ENCODE results near the gene FLT4.
A peak's percentile ranks its signal among the peaks of the same experiment; 100 is the strongest.

FLT4 gene

DNA sequence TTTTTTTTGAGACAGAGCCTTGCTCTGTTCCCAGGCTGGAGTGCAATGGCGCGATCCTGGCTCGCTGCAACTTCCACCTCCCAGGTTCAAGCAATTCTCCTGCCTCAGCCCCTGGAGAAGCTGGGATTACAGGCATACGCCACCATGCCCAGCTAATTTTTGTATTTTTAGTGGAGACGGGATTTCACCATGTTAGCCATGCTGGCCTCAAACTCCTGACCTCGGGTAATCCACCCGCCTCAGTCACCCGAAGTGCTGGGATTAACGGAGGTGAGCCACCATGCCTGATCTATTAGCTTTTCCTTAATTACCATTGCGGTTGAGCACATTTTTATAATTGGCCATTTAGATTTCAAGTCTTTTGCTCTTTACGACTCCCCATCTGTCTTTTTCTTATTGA is 2.9 kb upstream of the FLT4 start:
- H3K27me3 ChIP-seq (ENCODE audit: control insufficient read depth, insufficient read depth, low read length), result peaks cover 11% of the 10 kb centered on the region; the same call in 1 of the 2 replicates
- no peak overlapping the region for H3K27ac ChIP-seq (ENCODE audit: low read length)
- no CpG with 5 or more reads among the region's 11 CpGs for WGBS (ENCODE audit: insufficient coverage, insufficient read length)
- no peaks in the 10 kb centered on the region for H3K36me3 ChIP-seq (ENCODE audit: control insufficient read depth, insufficient read depth, low read length)
- no peaks in the 10 kb centered on the region for H3K9me3 ChIP-seq (ENCODE audit: control insufficient read depth, insufficient read depth, low read length)
- H3K4me1 ChIP-seq (ENCODE audit: control insufficient read depth, insufficient read depth, low read length), result no peaks in the 10 kb centered on the region
- DNase-seq (ENCODE audit: low read depth, low spot score), result no peak
- no peak overlapping the region for H3K4me3 ChIP-seq (ENCODE audit: low read length)

DNA sequence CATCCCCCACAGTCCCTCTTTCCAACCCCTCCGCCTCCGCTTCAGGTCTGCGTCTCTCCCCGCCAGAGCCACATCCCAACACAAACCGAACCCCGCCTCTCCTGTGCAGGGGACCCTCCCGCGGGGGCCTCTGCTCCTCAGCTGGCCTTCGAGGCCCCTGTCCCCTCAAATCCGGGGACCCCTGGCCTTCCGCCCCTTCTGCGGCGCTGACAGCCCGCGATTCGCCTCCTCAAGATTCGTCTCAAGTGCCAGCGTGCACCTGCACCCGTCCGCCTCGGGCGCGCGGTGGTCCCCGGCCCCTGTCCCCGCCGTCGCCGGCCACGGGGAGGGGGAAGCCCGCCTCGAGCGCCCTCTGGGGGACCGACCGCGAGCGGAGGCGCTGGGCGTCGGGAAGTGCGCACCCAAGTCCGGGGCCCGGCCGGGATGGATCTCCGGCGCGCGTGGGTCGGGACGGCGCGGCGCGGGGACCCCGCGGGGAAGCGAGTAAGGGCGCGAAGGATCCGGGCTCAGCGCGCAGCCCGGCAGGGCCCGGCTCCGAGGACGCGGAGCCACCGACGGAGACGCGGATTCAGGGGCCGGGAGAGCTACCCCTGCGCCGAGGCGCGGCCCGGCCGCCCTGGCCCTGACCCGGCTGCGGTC is 623 bp downstream of the FLT4 start:
- Histone ChIP-seq H3K27me3 (ENCODE audit: control insufficient read depth, insufficient read depth, low read length) (peaks cover 11% of the 10 kb centered on the region; the same call in 1 of the 2 replicates), H3K9me3 (ENCODE audit: control insufficient read depth, insufficient read depth, low read length) (no peaks in the 10 kb centered on the region), H3K4me1 (ENCODE audit: control insufficient read depth, insufficient read depth, low read length) (no peaks in the 10 kb centered on the region), H3K27ac (ENCODE audit: low read length) (no peak overlapping the region), H3K4me3 (ENCODE audit: low read length) (peak overlapping the region; percentile 85; the same call in 1 of the 2 replicates), H3K36me3 (ENCODE audit: control insufficient read depth, insufficient read depth, low read length) (no peaks in the 10 kb centered on the region)
- no peak for DNase-seq (ENCODE audit: low read depth, low spot score)
- no CpG with 5 or more reads among the region's 80 CpGs for WGBS (ENCODE audit: insufficient coverage, insufficient read length)

DNA sequence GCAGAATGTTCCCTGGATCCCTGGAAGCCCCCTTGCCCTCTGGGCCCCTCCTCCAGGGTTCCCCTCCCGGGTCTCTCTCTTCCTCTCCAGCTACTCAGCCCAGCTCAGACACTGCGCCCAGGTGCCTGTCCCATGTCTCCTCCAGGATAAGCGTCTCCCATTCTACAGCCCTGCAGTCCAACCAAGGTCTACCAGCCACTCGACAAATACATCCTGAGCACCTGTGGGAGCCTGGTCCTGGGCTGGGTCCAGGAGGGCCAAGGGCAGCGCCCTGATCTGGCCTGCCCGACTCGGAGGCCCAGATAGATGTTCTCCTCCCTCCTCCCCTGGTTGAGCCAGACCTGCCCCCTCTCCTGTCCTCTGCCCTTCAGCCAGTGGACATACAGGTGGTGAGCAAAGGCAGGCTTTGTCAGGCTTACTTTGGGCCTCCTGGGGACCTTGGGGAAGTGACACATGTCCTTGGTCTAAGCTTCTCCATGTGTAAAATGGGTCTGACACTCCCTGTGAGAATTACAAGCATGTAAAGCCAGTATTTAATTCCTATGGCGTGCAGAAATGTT is 1.4 kb downstream of the FLT4 start:
- no peak for DNase-seq (ENCODE audit: low read depth, low spot score)
- no peaks in the 10 kb centered on the region for H3K4me1 ChIP-seq (ENCODE audit: control insufficient read depth, insufficient read depth, low read length)
- H3K27ac ChIP-seq (ENCODE audit: low read length), result no peak overlapping the region
- H3K36me3 ChIP-seq (ENCODE audit: control insufficient read depth, insufficient read depth, low read length), result no peaks in the 10 kb centered on the region
- WGBS (ENCODE audit: insufficient coverage, insufficient read length), result no CpG with 5 or more reads among the region's 8 CpGs
- H3K9me3 ChIP-seq (ENCODE audit: control insufficient read depth, insufficient read depth, low read length), result no peaks in the 10 kb centered on the region
- H3K4me3 ChIP-seq (ENCODE audit: low read length), result no peak overlapping the region
- H3K27me3 ChIP-seq (ENCODE audit: control insufficient read depth, insufficient read depth, low read length), result peaks cover 11% of the 10 kb centered on the region; the same call in 1 of the 2 replicates

DNA sequence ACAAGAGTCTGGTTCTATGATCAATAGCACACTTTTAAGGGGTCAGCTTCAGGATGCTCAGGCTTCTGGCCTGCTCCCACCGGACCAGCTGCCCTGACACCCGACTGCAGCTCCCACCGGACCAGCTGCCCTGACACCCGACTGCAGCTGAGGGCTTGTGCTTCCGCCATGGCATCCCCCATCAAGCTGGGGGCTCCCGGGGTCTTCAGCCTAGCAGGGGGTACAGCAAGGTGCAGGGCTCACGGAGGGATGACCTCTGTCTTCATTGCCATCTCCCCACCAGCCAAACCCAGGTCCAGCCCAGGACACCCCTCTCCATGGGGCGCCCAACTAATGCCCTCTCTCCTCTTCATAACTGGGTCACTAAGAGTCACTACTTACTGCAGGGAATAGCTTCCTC is 1.9 kb downstream of the FLT4 start:
- no CpG with 5 or more reads among the region's 8 CpGs for WGBS (ENCODE audit: insufficient coverage, insufficient read length)
- Histone ChIP-seq H3K4me1 (ENCODE audit: control insufficient read depth, insufficient read depth, low read length) (no peaks in the 10 kb centered on the region), H3K9me3 (ENCODE audit: control insufficient read depth, insufficient read depth, low read length) (no peaks in the 10 kb centered on the region), H3K27me3 (ENCODE audit: control insufficient read depth, insufficient read depth, low read length) (peaks cover 11% of the 10 kb centered on the region; the same call in 1 of the 2 replicates), H3K36me3 (ENCODE audit: control insufficient read depth, insufficient read depth, low read length) (no peaks in the 10 kb centered on the region), H3K27ac (ENCODE audit: low read length) (no peak overlapping the region), H3K4me3 (ENCODE audit: low read length) (no peak overlapping the region)
- DNase-seq (ENCODE audit: low read depth, low spot score), result no peak

DNA sequence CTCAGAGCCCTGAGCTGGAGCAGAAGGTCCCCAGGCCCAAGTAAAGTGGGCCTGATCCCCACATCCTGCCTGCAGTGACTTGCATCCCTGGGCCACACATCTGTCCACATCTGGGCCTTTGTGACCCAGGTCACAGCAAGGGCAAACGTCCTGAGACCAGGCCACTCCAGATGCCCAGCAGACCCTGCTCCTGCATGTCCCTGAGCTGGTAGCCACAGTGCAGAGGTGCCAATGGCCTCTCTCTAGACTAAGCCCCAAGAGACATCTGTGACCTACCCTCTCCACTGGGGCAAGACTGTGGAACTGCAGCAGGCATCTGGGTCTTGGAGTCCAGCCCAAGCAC is 2.5 kb downstream of the FLT4 start:
- DNase-seq (ENCODE audit: low read depth, low spot score), result no peak
- H3K27me3 ChIP-seq (ENCODE audit: control insufficient read depth, insufficient read depth, low read length), result peaks cover 11% of the 10 kb centered on the region; the same call in 1 of the 2 replicates
- H3K9me3 ChIP-seq (ENCODE audit: control insufficient read depth, insufficient read depth, low read length), result no peaks in the 10 kb centered on the region
- no CpG with 5 or more reads among the region's 1 CpG for WGBS (ENCODE audit: insufficient coverage, insufficient read length)
- no peak overlapping the region; the same call in 1 of the 2 replicates for H3K4me3 ChIP-seq (ENCODE audit: low read length)
- H3K36me3 ChIP-seq (ENCODE audit: control insufficient read depth, insufficient read depth, low read length), result no peaks in the 10 kb centered on the region
- no peaks in the 10 kb centered on the region for H3K4me1 ChIP-seq (ENCODE audit: control insufficient read depth, insufficient read depth, low read length)
- no peak overlapping the region for H3K27ac ChIP-seq (ENCODE audit: low read length)

DNA sequence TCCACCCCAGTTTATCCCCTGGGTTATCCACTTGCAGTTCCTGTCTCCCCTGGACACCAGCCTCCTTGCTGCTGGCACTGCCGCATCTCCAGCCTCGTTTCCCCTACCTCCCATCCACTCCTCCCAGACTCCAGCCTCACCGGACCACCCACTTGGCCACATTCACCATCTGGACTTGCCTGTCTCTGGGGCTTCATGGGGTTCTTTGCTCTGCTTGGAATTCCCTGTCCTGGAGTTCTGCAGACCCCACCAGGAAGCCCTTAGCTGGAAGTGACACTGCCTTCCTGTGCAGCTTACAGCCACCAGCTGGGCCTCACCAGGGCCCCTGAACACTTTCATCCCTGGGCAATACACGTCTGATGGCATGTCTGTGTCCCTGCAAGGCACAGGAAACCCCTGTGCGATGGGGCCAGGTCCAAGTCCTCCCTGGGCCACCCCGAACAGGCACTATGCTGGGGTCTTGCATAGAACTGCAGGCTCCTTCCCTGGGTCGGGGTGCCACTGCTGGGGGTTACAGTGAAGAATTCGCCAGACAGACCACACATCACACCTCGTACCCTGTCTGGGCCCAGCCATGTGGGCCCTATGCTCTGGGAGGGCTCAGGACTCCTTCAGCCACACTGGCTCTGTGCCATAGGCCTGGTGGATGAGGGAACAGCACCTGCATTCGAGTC is 3.0 kb downstream of the FLT4 start:
- Histone ChIP-seq H3K4me1 (ENCODE audit: control insufficient read depth, insufficient read depth, low read length) (no peaks in the 10 kb centered on the region), H3K9me3 (ENCODE audit: control insufficient read depth, insufficient read depth, low read length) (no peaks in the 10 kb centered on the region), H3K36me3 (ENCODE audit: control insufficient read depth, insufficient read depth, low read length) (no peaks in the 10 kb centered on the region), H3K4me3 (ENCODE audit: low read length) (no peak overlapping the region; the same call in 1 of the 2 replicates), H3K27ac (ENCODE audit: low read length) (no peak overlapping the region), H3K27me3 (ENCODE audit: control insufficient read depth, insufficient read depth, low read length) (peaks cover 11% of the 10 kb centered on the region; the same call in 1 of the 2 replicates)
- no CpG with 5 or more reads among the region's 10 CpGs for WGBS (ENCODE audit: insufficient coverage, insufficient read length)
- no peak for DNase-seq (ENCODE audit: low read depth, low spot score)

DNA sequence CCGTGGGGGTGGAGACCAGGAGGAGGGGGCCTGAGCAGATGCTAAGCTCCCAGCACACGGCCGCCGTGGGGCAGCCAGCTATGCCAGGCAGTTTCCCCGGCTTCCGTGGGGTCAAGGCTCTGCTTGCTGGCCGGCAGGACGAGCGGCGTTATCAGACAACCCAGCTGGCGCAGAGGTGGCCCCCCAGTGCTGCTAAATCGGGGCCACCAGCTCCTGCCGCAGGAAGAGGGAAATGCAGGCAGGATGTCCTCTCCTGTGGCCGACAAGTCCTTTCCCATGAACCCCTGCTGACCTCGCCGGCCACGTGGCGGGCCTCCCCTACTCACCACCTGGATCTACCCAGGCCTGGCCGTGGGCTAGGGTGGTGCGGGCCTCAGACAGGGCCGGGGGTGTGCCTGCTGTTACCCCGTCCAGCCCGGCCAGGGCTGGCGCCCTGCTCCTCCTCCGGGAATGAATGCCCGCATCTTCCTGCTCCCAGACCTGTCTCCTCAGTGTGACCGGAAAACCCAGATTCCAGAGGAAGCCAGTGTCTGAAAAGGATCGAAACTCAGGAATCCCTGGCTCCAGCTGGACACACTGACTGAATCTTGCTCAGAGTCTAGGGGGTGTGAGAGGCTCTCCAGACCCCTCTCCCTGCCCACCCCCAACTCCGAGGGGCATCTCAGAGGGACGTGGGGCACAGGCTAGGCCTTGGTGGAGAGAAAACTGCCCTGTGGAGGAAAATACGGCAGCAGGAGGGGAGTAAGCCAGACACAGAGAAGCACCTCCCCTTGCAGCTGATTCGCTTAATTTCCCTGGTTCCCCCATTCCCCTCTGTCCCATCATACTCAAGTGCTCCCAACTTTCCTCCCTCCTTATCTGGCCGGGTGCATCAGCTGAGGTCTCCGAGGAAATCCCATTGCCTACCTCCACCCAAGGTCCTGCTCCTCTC is 3.9 kb downstream of the FLT4 start:
- H3K27me3 ChIP-seq (ENCODE audit: control insufficient read depth, insufficient read depth, low read length), result peaks cover 11% of the 10 kb centered on the region; the same call in 1 of the 2 replicates
- no peak overlapping the region for H3K27ac ChIP-seq (ENCODE audit: low read length)
- DNase-seq (ENCODE audit: low read depth, low spot score), result no peak
- no CpG with 5 or more reads among the region's 34 CpGs for WGBS (ENCODE audit: insufficient coverage, insufficient read length)
- H3K36me3 ChIP-seq (ENCODE audit: control insufficient read depth, insufficient read depth, low read length), result no peaks in the 10 kb centered on the region
- no peaks in the 10 kb centered on the region for H3K9me3 ChIP-seq (ENCODE audit: control insufficient read depth, insufficient read depth, low read length)
- no peak overlapping the region for H3K4me3 ChIP-seq (ENCODE audit: low read length)
- H3K4me1 ChIP-seq (ENCODE audit: control insufficient read depth, insufficient read depth, low read length), result no peaks in the 10 kb centered on the region

DNA sequence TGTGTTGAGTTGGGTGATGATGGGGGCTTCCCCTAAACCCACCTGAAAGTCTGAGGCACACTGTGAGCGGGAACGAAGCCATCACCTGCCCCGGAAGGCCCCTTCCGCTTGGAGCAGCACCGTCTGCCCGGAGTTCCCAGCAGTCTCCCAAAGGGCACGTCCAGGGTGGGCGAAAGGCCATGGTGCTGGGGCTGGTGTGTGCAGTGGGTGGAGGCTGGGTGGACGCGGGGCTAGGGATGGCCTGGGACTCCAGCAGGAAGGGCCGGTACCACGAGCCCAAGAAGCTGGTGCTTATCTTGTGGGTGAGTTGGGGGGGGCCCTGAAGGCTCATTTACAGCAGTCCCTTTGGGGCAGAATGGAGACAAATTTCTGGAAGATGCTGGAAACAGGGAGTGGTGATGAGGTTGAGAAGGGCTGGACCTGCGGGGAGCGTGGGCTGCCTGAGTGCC is 4.6 kb downstream of the FLT4 start:
- no peaks in the 10 kb centered on the region for H3K36me3 ChIP-seq (ENCODE audit: control insufficient read depth, insufficient read depth, low read length)
- no peaks in the 10 kb centered on the region for H3K4me1 ChIP-seq (ENCODE audit: control insufficient read depth, insufficient read depth, low read length)
- no peak for DNase-seq (ENCODE audit: low read depth, low spot score)
- H3K4me3 ChIP-seq (ENCODE audit: low read length), result no peak overlapping the region
- peaks cover 8% of the 10 kb centered on the region; the same call in 1 of the 2 replicates for H3K27me3 ChIP-seq (ENCODE audit: control insufficient read depth, insufficient read depth, low read length)
- no peaks in the 10 kb centered on the region for H3K9me3 ChIP-seq (ENCODE audit: control insufficient read depth, insufficient read depth, low read length)
- no CpG with 5 or more reads among the region's 14 CpGs for WGBS (ENCODE audit: insufficient coverage, insufficient read length)
- H3K27ac ChIP-seq (ENCODE audit: low read length), result no peak overlapping the region

DNA sequence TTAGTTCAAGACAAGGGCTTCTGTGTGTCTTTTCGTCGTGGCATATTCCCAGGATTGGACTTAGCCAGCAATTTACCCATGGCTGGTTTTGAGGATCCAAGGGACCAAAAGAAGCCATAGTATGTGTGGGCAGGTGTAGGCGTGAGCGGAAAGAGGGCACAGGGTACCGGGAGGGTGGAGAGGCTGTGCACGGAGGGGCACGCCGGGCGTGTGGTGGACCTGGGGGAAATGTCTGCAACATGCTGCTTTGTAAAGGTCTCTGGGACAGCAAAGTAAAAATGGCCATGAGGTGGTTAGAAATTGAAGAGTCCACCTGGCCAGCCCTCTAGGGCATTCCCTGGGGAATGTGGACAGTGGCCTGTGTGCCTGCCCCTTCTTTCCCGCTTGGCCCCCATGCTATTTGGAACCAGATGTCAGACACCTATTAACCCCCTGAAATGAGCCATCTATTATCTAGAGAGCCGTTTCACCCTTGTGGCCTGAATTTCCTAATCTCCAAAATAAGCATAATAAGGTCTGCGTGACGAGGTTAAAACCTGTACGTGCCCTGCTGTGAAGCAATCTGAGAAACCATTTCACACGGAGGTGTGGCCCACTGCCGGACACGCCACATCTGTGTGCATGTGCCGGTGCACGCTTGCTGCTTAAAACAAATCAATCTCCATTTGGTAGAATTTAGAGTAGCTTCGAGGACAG is 5.1 kb downstream of the FLT4 start:
- Histone ChIP-seq H3K4me3 (ENCODE audit: low read length) (no peak overlapping the region), H3K9me3 (ENCODE audit: control insufficient read depth, insufficient read depth, low read length) (no peaks in the 10 kb centered on the region), H3K27me3 (ENCODE audit: control insufficient read depth, insufficient read depth, low read length) (peaks cover 8% of the 10 kb centered on the region; the same call in 1 of the 2 replicates), H3K4me1 (ENCODE audit: control insufficient read depth, insufficient read depth, low read length) (no peaks in the 10 kb centered on the region), H3K27ac (ENCODE audit: low read length) (no peak overlapping the region), H3K36me3 (ENCODE audit: control insufficient read depth, insufficient read depth, low read length) (no peaks in the 10 kb centered on the region)
- no CpG with 5 or more reads among the region's 20 CpGs for WGBS (ENCODE audit: insufficient coverage, insufficient read length)
- DNase-seq (ENCODE audit: low read depth, low spot score), result no peak

All from iPS DF 6.9 (cell line).